Skeletal muscle cell (primary cell): ENCODE data around the gene CCT8.
"Not testable (repeated sequence)": the region's sequence is repeated elsewhere in the genome, so short reads cannot be mapped to it uniquely, and the experiment has no call there.

ENCODE experiments used
- DNase-seq: peaks from one replicate; pipeline ENCODE4 v3.0.0-alpha.2; 2010; ENCODE audit warnings: low read depth
- H3K4me3 ChIP-seq: 2 replicates; pipeline ENCODE4 v1.5.1; 2011; ENCODE audit warnings: low read depth, mild to moderate bottlenecking, control low read depth, low read length, moderate library complexity

Gene CCT8

GRCh38 chr21:29029524-29029923, 43.9 kb downstream of the CCT8 start:
- DNase-seq, result no peak
- no peak overlapping the region for H3K4me3 ChIP-seq

- peak overlapping the region; percentile 81 for H3K4me3 ChIP-seq
- DNase-seq, result no peak
Observed at GRCh38 chr21:29025328-29025713, 48.1 kb downstream of the CCT8 start.

GRCh38 chr21:29024474-29025327, 48.7 kb downstream of the CCT8 start, which contains the start of gene USP16:
TSS of gene USP16 (plus strand) at chr21:29024668. CDS start at chr21:29027914, 3,246 bp downstream.
- peak; percentile 99 for DNase-seq
- H3K4me3 ChIP-seq, result peak within 1 kb of the TSS; percentile 81

DNA sequence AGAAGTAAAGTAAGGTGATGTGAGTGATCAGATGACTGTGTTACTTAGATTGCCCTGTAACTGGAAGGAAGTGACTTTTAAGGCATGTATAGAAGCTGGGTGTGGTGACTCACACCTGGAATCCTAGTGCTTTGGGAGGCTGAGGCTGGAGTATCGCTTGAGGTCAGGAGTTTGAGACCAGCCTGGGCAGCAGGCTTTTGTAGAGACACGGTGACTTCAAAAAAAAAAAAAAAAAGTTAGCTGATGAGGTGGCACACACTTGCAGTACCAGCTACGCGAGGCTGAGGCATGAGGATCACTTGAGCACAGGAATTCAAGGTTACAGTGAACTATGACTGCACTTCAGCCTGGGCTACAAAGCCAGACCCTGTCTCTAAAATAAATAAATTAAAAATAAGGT, 51.3 kb downstream of the CCT8 start:
- no peak overlapping the region for H3K4me3 ChIP-seq
- no peak for DNase-seq

- no peak for DNase-seq
- H3K4me3 ChIP-seq, result peak overlapping the region; percentile 89
Observed at GRCh38 chr21:29018540-29018939, 54.9 kb downstream of the CCT8 start.

DNA sequence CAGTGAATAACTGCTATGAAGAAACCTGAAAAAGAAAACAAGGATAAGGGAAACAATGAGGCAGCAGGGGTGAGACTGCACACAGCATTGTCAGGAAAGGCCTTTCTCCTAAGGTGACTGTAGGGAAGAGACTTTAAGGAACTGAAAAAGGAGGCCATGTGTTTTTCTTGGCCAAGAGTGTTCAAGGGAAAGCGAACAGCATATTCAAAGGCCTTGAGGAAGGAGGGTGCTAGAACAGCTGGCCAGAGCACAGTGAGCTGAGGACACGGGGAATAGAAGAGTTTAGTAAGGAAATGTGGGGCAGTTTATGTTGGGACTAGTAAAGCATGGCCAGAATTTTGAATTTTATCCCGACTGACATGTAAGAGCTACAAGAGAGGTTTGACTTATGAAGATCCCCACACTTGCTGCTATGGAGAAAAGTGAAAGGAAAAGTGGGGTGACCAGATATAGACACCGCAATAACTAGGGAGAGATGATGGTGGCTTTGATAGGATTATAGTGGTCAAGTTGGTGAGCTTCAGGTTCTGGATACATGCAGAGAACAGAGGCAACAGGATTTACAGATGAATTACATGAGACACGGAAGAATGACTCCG, 55.7 kb downstream of the CCT8 start:
- DNase-seq, result no peak
- peak overlapping the region; percentile 89 for H3K4me3 ChIP-seq

GRCh38 chr21:29011236-29011635, 62.2 kb downstream of the CCT8 start:
- DNase-seq, H3K4me3 ChIP-seq: not testable (repeated sequence)

DNA sequence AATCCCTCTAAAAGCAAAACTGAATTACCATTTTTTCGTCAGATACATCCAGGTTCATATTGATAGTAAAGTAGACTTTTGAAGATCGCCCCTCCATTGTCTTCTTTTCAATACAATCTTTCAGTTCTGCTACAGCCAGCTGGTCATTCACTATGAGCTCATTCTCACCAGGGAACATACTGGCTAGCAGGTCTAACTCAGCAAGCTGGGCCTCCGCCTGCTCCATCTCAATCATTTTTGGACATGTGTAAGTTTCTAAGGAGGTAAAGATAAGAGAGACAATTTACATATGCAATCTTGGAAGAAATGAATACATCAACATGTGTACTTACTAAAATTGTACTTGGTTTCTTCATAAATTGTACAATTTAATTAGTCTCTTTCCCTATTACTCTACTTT, 65.1 kb downstream of the CCT8 start:
- no peak overlapping the region for H3K4me3 ChIP-seq
- no peak for DNase-seq

- H3K4me3 ChIP-seq, result no peak overlapping the region
- no peak for DNase-seq
Observed at GRCh38 chr21:29007810-29008209, 65.6 kb downstream of the CCT8 start.

- no peak overlapping the region for H3K4me3 ChIP-seq
- DNase-seq, result no peak
Observed at GRCh38 chr21:29007135-29007534, 66.3 kb downstream of the CCT8 start.
